Neural cell (in vitro differentiated cells): ENCODE results near the gene SH3GL1. TPM values are rescaled to one million over a fixed set of nuclear protein-coding genes. Genes with fewer than 3 reads are reported as not detected.

Source experiments
- H2AFZ ChIP-seq: fragments of 200-600, 300-800 bp; sonication (generic), shearing (Covaris generic); 2 replicates; pipeline ENCODE4 v1.6.0; 2014; ENCODE audit warnings: low read depth, mild to moderate bottlenecking, antibody characterized with exemption, low read length, moderate library complexity
- H3F3A ChIP-seq: fragments of 200-600 bp; shearing (Covaris generic); 2 replicates; pipeline ENCODE4 v1.6.1; 2016; ENCODE audit warnings: mild to moderate bottlenecking, moderate library complexity, mixed read lengths, antibody characterized with exemption, low read length; ENCODE audit not compliant: insufficient read depth, poor library complexity, severe bottlenecking
- H3K27ac ChIP-seq: fragments of 200-600, 300-800 bp; sonication (generic), shearing (Covaris generic); 2 replicates; pipeline ENCODE4 v1.5.1; 2014; ENCODE audit warnings: mild to moderate bottlenecking, low read length, moderate library complexity
- H3K27me3 ChIP-seq: fragments of 300-800, 200-600 bp; sonication (generic), shearing (Covaris generic); 2 replicates; pipeline ENCODE4 v1.6.0; 2014; ENCODE audit warnings: mild to moderate bottlenecking, low read depth, low read length, moderate library complexity; ENCODE audit not compliant: insufficient read depth
- H3K36me3 ChIP-seq: fragments of 300-800, 200-600 bp; sonication (generic), shearing (Covaris generic); 2 replicates; pipeline ENCODE4 v1.5.1; 2014; ENCODE audit warnings: mild to moderate bottlenecking, antibody characterized with exemption, low read length, moderate library complexity; ENCODE audit not compliant: insufficient read depth
- H3K4me2 ChIP-seq: fragments of 300-800, 200-600 bp; sonication (generic), shearing (Covaris generic); 2 replicates; pipeline ENCODE4 v1.6.0; 2014; ENCODE audit warnings: mild to moderate bottlenecking, low read length
- H3K4me3 ChIP-seq: fragments of 300-800, 200-600 bp; sonication (generic), shearing (Covaris generic); 2 replicates; pipeline ENCODE4 v1.5.1; 2014; ENCODE audit warnings: mild to moderate bottlenecking, low read length, moderate library complexity
- H3K79me2 ChIP-seq: fragments of 200-600 bp; shearing (Covaris generic); replicated peaks from 2 replicates; pipeline ENCODE4 v1.6.0; 2014; ENCODE audit warnings: mild to moderate bottlenecking, low read length, moderate library complexity; ENCODE audit not compliant: insufficient read depth
- H3K9ac ChIP-seq: fragments of 300-800, 200-600 bp; sonication (generic), shearing (Covaris generic); 2 replicates; pipeline ENCODE4 v1.6.1; 2016; ENCODE audit warnings: mild to moderate bottlenecking, low read length, mixed read lengths
- H3K9me2 ChIP-seq: fragments of 200-600 bp; shearing (Covaris generic); 2 replicates; pipeline ENCODE4 v1.6.1; 2016; ENCODE audit warnings: mild to moderate bottlenecking, low read length, mixed read lengths; ENCODE audit not compliant: insufficient read depth
- H3K9me3 ChIP-seq: fragments of 200-600, 300-800 bp; sonication (generic), shearing (Covaris generic); 2 replicates; pipeline ENCODE4 v1.6.1; 2016; ENCODE audit warnings: mild to moderate bottlenecking, mixed run types, low read length, moderate library complexity, mixed read lengths
- H4K20me1 ChIP-seq: fragments of 200-600 bp; shearing (Covaris generic); 2 replicates; pipeline ENCODE4 v1.6.1; 2016; ENCODE audit warnings: mild to moderate bottlenecking, mixed run types; ENCODE audit not compliant: insufficient read depth
- CTCF ChIP-seq: fragments of 450-650 bp; IDR thresholded peaks from 2 replicates; pipeline ENCODE4 v1.5.1; 2014; ENCODE audit warnings: antibody characterized with exemption, mild to moderate bottlenecking, moderate library complexity; ENCODE audit not compliant: poor library complexity, severe bottlenecking
- EP300 ChIP-seq: fragments of 450-650 bp; conservative IDR thresholded peaks from 2 replicates; pipeline ENCODE4 v1.6.1; 2014; ENCODE audit warnings: antibody characterized with exemption, mild to moderate bottlenecking, moderate library complexity; ENCODE audit not compliant: poor library complexity, severe bottlenecking
- EZH2 ChIP-seq: fragments of 200-600, 300-800 bp; shearing (Covaris generic), sonication (generic); IDR thresholded peaks from 2 replicates; pipeline ENCODE4 v1.6.1; 2014; ENCODE audit warnings: antibody characterized with exemption, low read length, borderline replicate concordance, mild to moderate bottlenecking; ENCODE audit not compliant: insufficient read depth, poor library complexity, severe bottlenecking
- MXI1 ChIP-seq: fragments of 450-650 bp; conservative IDR thresholded peaks from 2 replicates; pipeline ENCODE4 v1.6.1; 2014; ENCODE audit warnings: antibody characterized with exemption, mild to moderate bottlenecking; ENCODE audit not compliant: poor library complexity, severe bottlenecking
- POLR2AphosphoS5 ChIP-seq: IDR thresholded peaks from 2 replicates; pipeline ENCODE4 v1.6.1; 2012
- RAD21 ChIP-seq: fragments of 450-650 bp; conservative IDR thresholded peaks from 2 replicates; pipeline ENCODE4 v1.6.1; 2014; ENCODE audit warnings: antibody characterized with exemption, mild to moderate bottlenecking, moderate library complexity
- REST ChIP-seq: IDR thresholded peaks from 2 replicates; pipeline ENCODE4 v1.6.1; 2012; ENCODE audit warnings: borderline replicate concordance
- SMC3 ChIP-seq: fragments of 450-650 bp; conservative IDR thresholded peaks from 2 replicates; pipeline ENCODE4 v1.6.1; 2014; ENCODE audit warnings: antibody characterized with exemption, mild to moderate bottlenecking, moderate library complexity; ENCODE audit not compliant: poor library complexity
- TAF1 ChIP-seq: IDR thresholded peaks from 2 replicates; pipeline ENCODE4 v1.6.1; 2012; ENCODE audit warnings: low read depth
- polyA plus RNA-seq: library from polyadenylated mRNA; depleted of rRNA; stranded (reverse); fragments of >200 nt; gene quantifications from 2 replicates; pipeline ENCODE4 v1.2.3, GENCODE V29; 2014

Gene SH3GL1
- polyA plus RNA-seq, 1 donor from 2014 or later: 25.2 TPM

DNA sequence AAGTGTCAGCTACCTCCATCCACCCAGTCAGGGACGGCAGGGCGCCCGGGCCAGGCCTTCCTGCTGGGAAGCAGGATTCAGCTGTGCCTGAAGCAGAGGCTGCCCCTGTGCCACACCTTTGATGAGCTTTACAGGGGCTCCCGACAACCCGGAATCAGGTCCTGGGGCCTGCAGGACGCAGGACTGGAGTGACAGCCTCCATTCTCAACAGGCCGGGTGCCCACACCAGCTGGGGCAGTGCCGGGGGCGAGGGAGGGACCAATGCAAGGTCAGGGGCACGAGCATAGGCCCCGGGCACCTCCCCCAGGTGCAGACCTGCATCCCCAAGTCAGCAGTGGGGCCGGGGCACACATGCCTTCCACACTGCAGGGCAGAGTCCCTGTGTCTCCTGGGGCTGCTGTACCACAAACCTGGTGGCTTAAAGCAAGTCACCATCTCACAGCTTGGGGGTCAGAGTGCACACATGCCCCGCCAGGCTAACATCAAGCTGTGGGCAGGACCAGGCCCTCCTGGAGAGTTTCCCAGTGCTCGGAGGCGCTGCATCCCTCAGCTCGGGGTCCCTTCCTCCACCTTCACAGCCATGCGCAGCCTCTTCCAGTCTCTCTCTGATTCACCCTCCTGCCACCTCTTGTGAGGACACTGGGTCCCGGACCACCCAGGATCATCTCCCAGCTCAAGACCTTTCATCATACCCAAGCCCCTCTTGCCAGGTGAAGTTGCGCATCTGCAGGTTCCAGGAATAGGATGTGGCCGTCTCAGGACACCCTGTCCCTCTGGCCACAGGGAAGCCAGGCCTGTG lies 43.8 kb upstream of the SH3GL1 start:
- H3K79me2 ChIP-seq: no peaks in the 10 kb centered on the region
- peaks cover 2% of the 10 kb centered on the region for H3K36me3 ChIP-seq
- no peak overlapping the region for H3K9ac ChIP-seq
- H3K4me3 ChIP-seq: no peak overlapping the region
- H3F3A ChIP-seq: no peaks in the 10 kb centered on the region
- no peak overlapping the region for H2AFZ ChIP-seq
- H3K9me2 ChIP-seq: no peaks in the 10 kb centered on the region
- no peaks in the 10 kb centered on the region for H3K27me3 ChIP-seq
- no peak overlapping the region for H3K4me2 ChIP-seq
- H3K27ac ChIP-seq: no peak overlapping the region
- TF ChIP-seq RAD21: no peak
- TF ChIP-seq REST: no peak
- no peak for TF ChIP-seq POLR2AphosphoS5
- no peak for TF ChIP-seq SMC3
- TF ChIP-seq EZH2: no peak
- TF ChIP-seq EP300: no peak
- TF ChIP-seq CTCF: no peak
- TF ChIP-seq TAF1: no peak
- TF ChIP-seq MXI1: no peak
- no peaks in the 10 kb centered on the region for H3K9me3 ChIP-seq
- no peaks in the 10 kb centered on the region for H4K20me1 ChIP-seq

DNA sequence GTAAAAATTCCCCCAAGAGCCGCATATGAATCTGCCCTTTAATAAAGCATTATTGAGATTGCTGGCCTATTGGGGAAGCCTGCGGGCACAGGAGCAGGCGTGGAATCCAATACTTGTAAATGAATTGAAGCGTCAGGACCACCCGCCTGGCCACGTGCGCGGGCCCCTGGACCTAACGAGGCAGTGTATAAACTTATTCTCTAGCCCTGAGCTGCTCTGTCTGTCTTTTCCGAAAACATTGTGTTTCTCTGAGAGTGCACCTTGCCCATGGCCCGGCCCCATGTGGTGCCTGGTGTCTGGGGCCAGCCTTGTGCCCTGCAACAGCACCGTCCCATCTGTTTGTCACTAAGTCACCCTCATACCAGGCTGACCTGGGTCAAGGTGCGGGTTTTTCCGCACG lies 42.8 kb upstream of the SH3GL1 start:
- TF ChIP-seq SMC3 (no peak), TAF1 (no peak), POLR2AphosphoS5 (no peak)
- no peaks in the 10 kb centered on the region for H3F3A ChIP-seq
- H3K9me3 ChIP-seq: no peaks in the 10 kb centered on the region
- H3K36me3 ChIP-seq: no peaks in the 10 kb centered on the region
- no peak overlapping the region for H2AFZ ChIP-seq
- H3K79me2 ChIP-seq: no peaks in the 10 kb centered on the region
- no peak overlapping the region for H3K4me3 ChIP-seq
- no peak overlapping the region for H3K4me2 ChIP-seq
- no peaks in the 10 kb centered on the region for H3K9me2 ChIP-seq
- no peaks in the 10 kb centered on the region for H3K27me3 ChIP-seq
- no peaks in the 10 kb centered on the region for H4K20me1 ChIP-seq
- H3K9ac ChIP-seq: no peak overlapping the region
- H3K27ac ChIP-seq: no peak overlapping the region
